Measurements from ENCODE around the gene PDCD2L. TPM values are rescaled to one million over a fixed set of nuclear protein-coding genes. Genes with fewer than 3 reads are reported as not detected.

The PDCD2L gene
- total RNA-seq, 4 donors from 2014 or later: 6.1 to 12.8 (median 9.2) TPM

GRCh38 chr19:34430738-34431625 lies 26.8 kb downstream of the PDCD2L start:
- ATAC-seq (ENCODE audit: low FRiP score) (no peak), DNase-seq (ENCODE audit: low spot score) (no peak)
- TF ChIP-seq CTCF (IDR thresholded peaks at IDR 0.05): no peak

- no peak for TF ChIP-seq CTCF (IDR thresholded peaks at IDR 0.05)
- DNase-seq (ENCODE audit: low spot score) (no peak), ATAC-seq (ENCODE audit: low FRiP score) (no peak)
These were observed 27.6 kb downstream of the PDCD2L start for GRCh38 chr19:34431681-34432402.

GRCh38 chr19:34432797-34433196 lies 28.6 kb downstream of the PDCD2L start:
- no peak for TF ChIP-seq CTCF (IDR thresholded peaks at IDR 0.05)
- ATAC-seq (ENCODE audit: low FRiP score): no peak
- no peak for DNase-seq (ENCODE audit: low spot score)

GRCh38 chr19:34436716-34437115 lies 32.5 kb downstream of the PDCD2L start:
- TF ChIP-seq CTCF (IDR thresholded peaks at IDR 0.05): no peak
- ATAC-seq (ENCODE audit: low FRiP score) (no peak), DNase-seq (ENCODE audit: low spot score) (no peak)

- DNase-seq (ENCODE audit: low spot score): no peak
- no peak for TF ChIP-seq CTCF (IDR thresholded peaks at IDR 0.05)
- no peak for ATAC-seq (ENCODE audit: low FRiP score)
These were observed 44.0 kb downstream of the PDCD2L start for GRCh38 chr19:34448191-34448590.

- no peak for TF ChIP-seq CTCF (IDR thresholded peaks at IDR 0.05)
- no peak for ATAC-seq (ENCODE audit: low FRiP score)
- no peak for DNase-seq (ENCODE audit: low spot score)
These were observed 48.5 kb downstream of the PDCD2L start for GRCh38 chr19:34452723-34453122.
